ENCODE data around the gene MGLL.

- no peak for TF ChIP-seq EZH2 (optimal IDR thresholded peaks at IDR 0.05; ENCODE audit: low read depth, low read length)
- TF ChIP-seq, protein P1, sequence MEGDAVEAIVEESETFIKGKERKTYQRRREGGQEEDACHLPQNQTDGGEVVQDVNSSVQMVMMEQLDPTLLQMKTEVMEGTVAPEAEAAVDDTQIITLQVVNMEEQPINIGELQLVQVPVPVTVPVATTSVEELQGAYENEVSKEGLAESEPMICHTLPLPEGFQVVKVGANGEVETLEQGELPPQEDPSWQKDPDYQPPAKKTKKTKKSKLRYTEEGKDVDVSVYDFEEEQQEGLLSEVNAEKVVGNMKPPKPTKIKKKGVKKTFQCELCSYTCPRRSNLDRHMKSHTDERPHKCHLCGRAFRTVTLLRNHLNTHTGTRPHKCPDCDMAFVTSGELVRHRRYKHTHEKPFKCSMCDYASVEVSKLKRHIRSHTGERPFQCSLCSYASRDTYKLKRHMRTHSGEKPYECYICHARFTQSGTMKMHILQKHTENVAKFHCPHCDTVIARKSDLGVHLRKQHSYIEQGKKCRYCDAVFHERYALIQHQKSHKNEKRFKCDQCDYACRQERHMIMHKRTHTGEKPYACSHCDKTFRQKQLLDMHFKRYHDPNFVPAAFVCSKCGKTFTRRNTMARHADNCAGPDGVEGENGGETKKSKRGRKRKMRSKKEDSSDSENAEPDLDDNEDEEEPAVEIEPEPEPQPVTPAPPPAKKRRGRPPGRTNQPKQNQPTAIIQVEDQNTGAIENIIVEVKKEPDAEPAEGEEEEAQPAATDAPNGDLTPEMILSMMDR (IDR thresholded peaks at IDR 0.05; ENCODE audit: low read length), result no peak
Observed at GRCh38 chr3:127751163-127751621, 71.1 kb downstream of the MGLL start.

All from MM.1S (cell line).